Loucy (cell line): ENCODE measurements around the gene LRP10.

Experiments
- EZH2phosphoT487 ChIP-seq: fragments of 200-600 bp; IDR thresholded peaks from 2 replicates; pipeline ENCODE4 v1.6.1; 2018; ENCODE audit warnings: antibody characterized with exemption, mild to moderate bottlenecking, moderate library complexity, borderline replicate concordance
- TF ChIP-seq, protein P1 (sequence below): fragments of 200-600 bp; sonication (generic); conservative IDR thresholded peaks from 2 replicates; pipeline ENCODE4 v1.5.1; 2014; ENCODE audit warnings: mild to moderate bottlenecking, antibody characterized with exemption, low read length

DNA sequence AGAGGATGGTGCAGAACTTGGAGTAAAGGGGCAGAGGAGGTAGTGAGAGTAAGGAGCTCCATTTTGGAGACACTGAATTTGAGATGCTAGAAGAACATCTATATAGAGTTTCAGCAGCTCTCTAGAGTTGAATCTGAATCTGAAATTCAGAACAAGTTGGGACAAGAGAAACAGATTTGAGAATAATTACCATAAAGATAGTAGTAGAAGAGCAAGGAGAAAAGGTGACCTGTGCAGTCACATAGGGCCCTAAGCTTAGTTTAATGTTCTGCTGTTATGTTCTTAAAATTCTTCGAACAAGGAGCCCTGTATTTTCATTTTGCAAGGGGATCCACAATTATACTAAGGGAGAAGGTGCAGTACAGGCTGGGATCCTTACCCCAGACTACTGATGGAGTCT lies 18.9 kb downstream of the LRP10 start:
- TF ChIP-seq, protein P1, sequence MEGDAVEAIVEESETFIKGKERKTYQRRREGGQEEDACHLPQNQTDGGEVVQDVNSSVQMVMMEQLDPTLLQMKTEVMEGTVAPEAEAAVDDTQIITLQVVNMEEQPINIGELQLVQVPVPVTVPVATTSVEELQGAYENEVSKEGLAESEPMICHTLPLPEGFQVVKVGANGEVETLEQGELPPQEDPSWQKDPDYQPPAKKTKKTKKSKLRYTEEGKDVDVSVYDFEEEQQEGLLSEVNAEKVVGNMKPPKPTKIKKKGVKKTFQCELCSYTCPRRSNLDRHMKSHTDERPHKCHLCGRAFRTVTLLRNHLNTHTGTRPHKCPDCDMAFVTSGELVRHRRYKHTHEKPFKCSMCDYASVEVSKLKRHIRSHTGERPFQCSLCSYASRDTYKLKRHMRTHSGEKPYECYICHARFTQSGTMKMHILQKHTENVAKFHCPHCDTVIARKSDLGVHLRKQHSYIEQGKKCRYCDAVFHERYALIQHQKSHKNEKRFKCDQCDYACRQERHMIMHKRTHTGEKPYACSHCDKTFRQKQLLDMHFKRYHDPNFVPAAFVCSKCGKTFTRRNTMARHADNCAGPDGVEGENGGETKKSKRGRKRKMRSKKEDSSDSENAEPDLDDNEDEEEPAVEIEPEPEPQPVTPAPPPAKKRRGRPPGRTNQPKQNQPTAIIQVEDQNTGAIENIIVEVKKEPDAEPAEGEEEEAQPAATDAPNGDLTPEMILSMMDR = no peak
- TF ChIP-seq EZH2phosphoT487 = no peak
